ENCODE measurements around the gene ST3GAL3. TPM values are rescaled to one million over a fixed set of nuclear protein-coding genes. Genes with fewer than 3 reads are reported as not detected.

Gene ST3GAL3
- total RNA-seq, 1 donor from 2014 or later = 34.3 TPM

- no peaks in the 10 kb centered on the region for H3K4me1 ChIP-seq
- no peak overlapping the region for H3K27ac ChIP-seq
- H3K4me3 ChIP-seq = no peak overlapping the region
- H3K9me3 ChIP-seq = no peaks in the 10 kb centered on the region
- DNase-seq (ENCODE audit: low spot score in 2 of 2) = no peak
- TF ChIP-seq CTCF (IDR thresholded peaks at IDR 0.05) = no peak
- no peaks in the 10 kb centered on the region for H3K27me3 ChIP-seq
- H3K36me3 ChIP-seq = peaks cover 3 to 23% of the 10 kb centered on the region in 2 donors
- intact Hi-C loops (cut with DNase I) = no loop called here
These were observed 35.9 kb downstream of the ST3GAL3 start for GRCh38 chr1:43743206-43743605.

- TF ChIP-seq CTCF (IDR thresholded peaks at IDR 0.05) = no peak
- Histone ChIP-seq H3K27me3 (no peaks in the 10 kb centered on the region), H3K27ac (no peak overlapping the region), H3K9me3 (no peaks in the 10 kb centered on the region), H3K36me3 (peaks cover 0 to 2% of the 10 kb centered on the region in 2 donors), H3K4me1 (no peaks in the 10 kb centered on the region), H3K4me3 (no peak overlapping the region)
- intact Hi-C loops (cut with DNase I) = no loop called here
- no peak for DNase-seq (ENCODE audit: low spot score in 2 of 2)
These were observed 40.4 kb downstream of the ST3GAL3 start for GRCh38 chr1:43747736-43748135.

- no peak overlapping the region for H3K27ac ChIP-seq
- no peaks in the 10 kb centered on the region for H3K4me1 ChIP-seq
- no peaks in the 10 kb centered on the region for H3K27me3 ChIP-seq
- H3K36me3 ChIP-seq = no peaks in the 10 kb centered on the region
- TF ChIP-seq CTCF (IDR thresholded peaks at IDR 0.05) = no peak
- DNase-seq (ENCODE audit: low spot score in 2 of 2) = no peak
- intact Hi-C loops (cut with DNase I) = no loop called here
- no peak overlapping the region for H3K4me3 ChIP-seq
- H3K9me3 ChIP-seq = no peaks in the 10 kb centered on the region
These were observed 42.7 kb downstream of the ST3GAL3 start for GRCh38 chr1:43750083-43750482.

GRCh38 chr1:43753422-43753821 lies 46.1 kb downstream of the ST3GAL3 start:
- DNase-seq (ENCODE audit: low spot score in 2 of 2) = no peak
- H3K9me3 ChIP-seq = no peaks in the 10 kb centered on the region

GRCh38 chr1:43754892-43755291 lies 47.6 kb downstream of the ST3GAL3 start:
- no peak for DNase-seq (ENCODE audit: low spot score in 2 of 2)
- TF ChIP-seq CTCF (IDR thresholded peaks at IDR 0.05) = no peak

More at GRCh38 chr1:43753422-43753821, 46.1 kb downstream of the ST3GAL3 start:
- Histone ChIP-seq H3K36me3 (no peaks in the 10 kb centered on the region), H3K27ac (no peak overlapping the region), H3K27me3 (no peaks in the 10 kb centered on the region), H3K4me1 (no peaks in the 10 kb centered on the region), H3K4me3 (no peak overlapping the region)
- no peak for TF ChIP-seq CTCF (IDR thresholded peaks at IDR 0.05)
- intact Hi-C loops (cut with DNase I) = no loop called here

More at GRCh38 chr1:43754892-43755291, 47.6 kb downstream of the ST3GAL3 start:
- Histone ChIP-seq H3K36me3 (no peaks in the 10 kb centered on the region), H3K27ac (no peak overlapping the region), H3K27me3 (no peaks in the 10 kb centered on the region), H3K9me3 (no peaks in the 10 kb centered on the region), H3K4me1 (no peaks in the 10 kb centered on the region), H3K4me3 (no peak overlapping the region)
- intact Hi-C loops (cut with DNase I) = no loop called here

Data from ascending aorta (tissue), 2 donors.